VCaP (cell line): Measurements from ENCODE around the gene GJB3.
A peak's percentile ranks its signal among the peaks of the same experiment; 100 is the strongest.

Source experiments
- H3K27ac ChIP-seq: fragments of 450-650 bp; 2 replicates; pipeline ENCODE4 v1.5.1; 2017
- CTCF ChIP-seq: fragments of 450-650 bp; conservative IDR thresholded peaks from 2 replicates; pipeline ENCODE4 v1.5.1; 2017; ENCODE audit warnings: mild to moderate bottlenecking, moderate library complexity

The GJB3 gene

GRCh38 chr1:34753163-34753562, 27.9 kb upstream of the GJB3 start:
- no peak overlapping the region for H3K27ac ChIP-seq
- TF ChIP-seq CTCF = 0 out of 2 replicates have a peak, but pooled peaks have one; percentile 12

- H3K27ac ChIP-seq = no peak within 1 kb of the TSS
- no peak for TF ChIP-seq CTCF
Measured at GRCh38 chr1:34754964-34755637, 25.9 kb upstream of the GJB3 start, which contains the start of gene GJB5. Gene GJB5, plus strand, starts transcription at chr1:34755047. Its CDS starts 2,284 bp downstream, at chr1:34757331.

- TF ChIP-seq CTCF = no peak
- H3K27ac ChIP-seq = no peak overlapping the region
Measured at GRCh38 chr1:34755961-34756360, 25.1 kb upstream of the GJB3 start.

GRCh38 chr1:34757386-34757785, 23.6 kb upstream of the GJB3 start:
- no peak overlapping the region for H3K27ac ChIP-seq
- TF ChIP-seq CTCF = no peak

- no peak for TF ChIP-seq CTCF
- no peak overlapping the region for H3K27ac ChIP-seq
Measured at GRCh38 chr1:34758751-34759150, 22.3 kb upstream of the GJB3 start.

- no peak within 1 kb of the TSS for H3K27ac ChIP-seq
- TF ChIP-seq CTCF = no peak
Measured at GRCh38 chr1:34759503-34760357, 21.3 kb upstream of the GJB3 start, which contains the start of gene GJB4. Gene GJB4, plus strand, starts transcription at chr1:34759740. Its CDS starts 1,515 bp downstream, at chr1:34761255.

GRCh38 chr1:34761176-34761761, 19.7 kb upstream of the GJB3 start:
- TF ChIP-seq CTCF = no peak
- H3K27ac ChIP-seq = no peak overlapping the region
